GM12874 (cell line): Measurements from ENCODE around the gene SBF1.

ENCODE experiments used
- CTCF ChIP-seq: IDR thresholded peaks from 2 replicates; pipeline ENCODE4 v1.5.1; 2011; ENCODE audit warnings: low read depth, mild to moderate bottlenecking, control low read depth, low read length, moderate library complexity; ENCODE audit not compliant: insufficient read depth

Gene SBF1

GRCh38 chr22:50508897-50509296 is 34.1 kb upstream of the SBF1 start:
- no peak for TF ChIP-seq CTCF

- TF ChIP-seq CTCF = no peak
Observed at GRCh38 chr22:50507991-50508884, 33.4 kb upstream of the SBF1 start, which contains the start of gene NCAPH2. NCAPH2 (plus strand) TSS chr22:50508224; CDS start chr22:50508338, 114 bp downstream.

GRCh38 chr22:50507421-50507990 is 32.7 kb upstream of the SBF1 start, which contains the start of gene LMF2:
LMF2 (minus strand) TSS chr22:50507702; CDS start chr22:50507675, 27 bp downstream.
- no peak for TF ChIP-seq CTCF

- no peak for TF ChIP-seq CTCF
Observed at GRCh38 chr22:50506611-50507420, 32.0 kb upstream of the SBF1 start.

- no peak for TF ChIP-seq CTCF
Observed at GRCh38 chr22:50505776-50506610, 31.2 kb upstream of the SBF1 start.

- TF ChIP-seq CTCF = no peak
Observed at GRCh38 chr22:50505276-50505775, 30.5 kb upstream of the SBF1 start.
